A549 (cell line): ENCODE measurements around the gene STIM2. TPM values are rescaled to one million over a fixed set of nuclear protein-coding genes. Genes with fewer than 3 reads are reported as not detected.

Experiments
- ATAC-seq, 2 experiments: fragments of 200-7000 bp in 1 of 2; fragments of >200 bp in 1 of 2; cut with Nextera tagmentation in 1 of 2; cut with Tn5 transposase in 1 of 2; 3 replicates each; pipeline versions ENCODE4 v1.8.0 to v1.9.1; 2018 to 2020; ENCODE audit warnings: mild to moderate bottlenecking in 1 of 2, moderate library complexity in 1 of 2
- CTCF ChIA-PET: fragments of 300-600 bp; sonication (Branson Sonifier 250); formaldehyde crosslinking; extraction: SDS; loops from one replicate; lab custom pipeline; 2021; ENCODE audit warnings: antibody characterized with exemption, inconsistent platforms; lab: Yijun Ruan, JAX
- POLR2A ChIA-PET: fragments of 350-600 bp; formaldehyde crosslinking; extraction: SDS; loops from one replicate; lab custom pipeline; 2021; ENCODE audit warnings: antibody characterized with exemption, inconsistent platforms; lab: Yijun Ruan, JAX
- DNase-seq, 2 experiments: peaks; one replicate each; pipeline versions ENCODE4 v3.0.0 to v3.0.0-alpha.2; 2011 to 2016; ENCODE audit warnings: low read depth in 1 of 2, low spot score in 1 of 2
- FAIRE-seq: peaks from 2 replicates; lab custom pipeline; 2011; peaks lifted over from hg19 to GRCh38; lab: Jason Lieb, UNC
- H3K27ac ChIP-seq, 2 experiments: fragments of >200 bp; sonication (Bioruptor Twin); formaldehyde crosslinking; 3 replicates each; pipeline ENCODE4 v1.5.1; 2016 to 2017
- H3K4me1 ChIP-seq: fragments of >200 bp; sonication (Bioruptor Twin); formaldehyde crosslinking; 3 replicates; pipeline ENCODE4 v1.6.1; 2016
- H3K4me2 ChIP-seq: fragments of >200 bp; sonication (Bioruptor Twin); formaldehyde crosslinking; 3 replicates; pipeline ENCODE4 v1.6.1; 2016
- H3K4me3 ChIP-seq: fragments of >200 bp; sonication (Bioruptor Twin); formaldehyde crosslinking; 3 replicates; pipeline ENCODE4 v1.5.1; 2016
- H3K9me3 ChIP-seq: fragments of >200 bp; sonication (Bioruptor Twin); formaldehyde crosslinking; 3 replicates; pipeline ENCODE4 v1.6.1; 2016
- CBX2 ChIP-seq: fragments of 200-600 bp; sonication (generic); IDR thresholded peaks from 2 replicates; pipeline ENCODE4 v1.6.1; 2016; ENCODE audit warnings: low read depth, mild to moderate bottlenecking, borderline replicate concordance
- CBX8 ChIP-seq: fragments of 200-600 bp; sonication (generic); IDR thresholded peaks from 2 replicates; pipeline ENCODE4 v1.6.1; 2016
- CEBPB ChIP-seq, 2 experiments: fragments of >200 bp in 1 of 2; sonication (Bioruptor Twin) in 1 of 2; formaldehyde crosslinking in 1 of 2; IDR thresholded peaks; 2 replicates each; pipeline ENCODE4 v1.6.1; 2012 to 2016
- CHD2 ChIP-seq: fragments of 150-350 bp; IDR thresholded peaks from 2 replicates; pipeline ENCODE4 v1.6.1; 2014; ENCODE audit warnings: low read length; ENCODE audit not compliant: partially characterized antibody
- EHMT2 ChIP-seq: fragments of 200-600 bp; sonication (generic); IDR thresholded peaks from 2 replicates; pipeline ENCODE4 v1.6.1; 2016; ENCODE audit warnings: antibody characterized with exemption, low read depth, mild to moderate bottlenecking, moderate library complexity
- EP300 ChIP-seq, 2 experiments: fragments of >200 bp; sonication (Bioruptor Twin); formaldehyde crosslinking; IDR thresholded peaks; 2 replicates in 1 of 2; 3 replicates in 1 of 2; pipeline ENCODE4 v1.6.1; 2016 to 2017
- HOXA7 ChIP-seq: fragments of 250-450 bp; sonication (Bioruptor Pico); IDR thresholded peaks from 2 replicates; pipeline ENCODE4 v1.5.0; 2020; ENCODE audit warnings: mild to moderate bottlenecking, moderate library complexity
- HOXB13 ChIP-seq: fragments of 250-450 bp; sonication (Bioruptor Pico); IDR thresholded peaks from 2 replicates; pipeline ENCODE4 v1.5.0; 2020; ENCODE audit warnings: low read depth, mild to moderate bottlenecking, moderate library complexity
- JUN ChIP-seq, 2 experiments: fragments of >200 bp; sonication (Bioruptor Twin); formaldehyde crosslinking; IDR thresholded peaks; 2 replicates in 1 of 2; 3 replicates in 1 of 2; pipeline ENCODE4 v1.6.1; 2016 to 2017
- JUNB ChIP-seq: fragments of >200 bp; sonication (Bioruptor Twin); formaldehyde crosslinking; IDR thresholded peaks from 2 replicates; pipeline ENCODE4 v1.6.1; 2016
- KDM1A ChIP-seq: fragments of 200-600 bp; sonication (generic); IDR thresholded peaks from 2 replicates; pipeline ENCODE4 v1.6.1; 2016; ENCODE audit warnings: low read depth, mild to moderate bottlenecking
- NR3C1 ChIP-seq: fragments of >200 bp; sonication (Bioruptor Twin); formaldehyde crosslinking; IDR thresholded peaks from 3 replicates; pipeline ENCODE4 v1.6.1; 2017
- POLR2A ChIP-seq: IDR thresholded peaks from 2 replicates; pipeline ENCODE4 v1.6.1; 2012; ENCODE audit warnings: mild to moderate bottlenecking, low read length
- RARB ChIP-seq: fragments of 250-450 bp; sonication (Bioruptor Pico); IDR thresholded peaks from 2 replicates; pipeline ENCODE4 v1.8.0; 2021; ENCODE audit warnings: mild to moderate bottlenecking, moderate library complexity
- RFX5 ChIP-seq: fragments of 450-650 bp; IDR thresholded peaks from 2 replicates; pipeline ENCODE4 v1.7.1; 2014; ENCODE audit warnings: antibody characterized with exemption, mild to moderate bottlenecking, moderate library complexity
- SMC3 ChIP-seq: fragments of >200 bp; sonication (Bioruptor Twin); formaldehyde crosslinking; IDR thresholded peaks from 3 replicates; pipeline ENCODE4 v1.6.1; 2018; ENCODE audit warnings: inconsistent platforms
- ZC3H11A ChIP-seq: fragments of 450-650 bp; IDR thresholded peaks from 2 replicates; pipeline ENCODE4 v1.6.1; 2014; ENCODE audit warnings: antibody characterized with exemption, mild to moderate bottlenecking
- ZFP36 ChIP-seq: fragments of 450-650 bp; IDR thresholded peaks from 2 replicates; pipeline ENCODE4 v1.6.1; 2014; ENCODE audit warnings: borderline replicate concordance; ENCODE audit not compliant: partially characterized antibody
- ZNF302 ChIP-seq: fragments of 250-450 bp; sonication (Bioruptor Pico); IDR thresholded peaks from 2 replicates; pipeline ENCODE4 v1.9.0; 2021; ENCODE audit warnings: inconsistent platforms, mild to moderate bottlenecking, moderate library complexity
- whole genome bisulfite sequencing: methylation state at CpG from one replicate; pipeline ENCODE4 v1.1.6; 2017; ENCODE audit errors: missing lambda C conversion rate; 5-methylcytosine and 5-hydroxymethylcytosine counted together
- polyA plus RNA-seq, 4 experiments: library from polyadenylated mRNA; depleted of rRNA in 3 of 4; stranded (reverse); fragments of >200 nt; fragmentation: RNase III in 1 of 4; extraction: RNeasy Plus Mini Kit Qiagen cat#74134 plus additional on column Dnase treatment in 1 of 4; gene quantifications; 2 replicates in 3 of 4; 3 replicates in 1 of 4; pipeline ENCODE4 v1.2.3, GENCODE V29; 2011 to 2017
- TF ChIP-seq, protein P1 (sequence below): fragments of 250-450 bp; sonication (Bioruptor Pico); IDR thresholded peaks from 2 replicates; pipeline ENCODE4 v1.5.0; 2020; ENCODE audit warnings: low read depth, mild to moderate bottlenecking, moderate library complexity
- TF ChIP-seq, protein P2 (sequence below): fragments of 250-450 bp; sonication (Bioruptor Pico); IDR thresholded peaks from 2 replicates; pipeline ENCODE4 v1.5.0; 2021; ENCODE audit warnings: mild to moderate bottlenecking, moderate library complexity, borderline replicate concordance
- TF ChIP-seq, protein P3 (sequence below): fragments of 200-600 bp; sonication (generic); IDR thresholded peaks from 2 replicates; pipeline ENCODE4 v1.6.1; 2016; ENCODE audit warnings: antibody characterized with exemption, mild to moderate bottlenecking, moderate library complexity

The STIM2 gene
- polyA plus RNA-seq, 2 of the 4 experiments (the other 2 are of a cell fraction), result 13.6 to 20.6 TPM

DNA sequence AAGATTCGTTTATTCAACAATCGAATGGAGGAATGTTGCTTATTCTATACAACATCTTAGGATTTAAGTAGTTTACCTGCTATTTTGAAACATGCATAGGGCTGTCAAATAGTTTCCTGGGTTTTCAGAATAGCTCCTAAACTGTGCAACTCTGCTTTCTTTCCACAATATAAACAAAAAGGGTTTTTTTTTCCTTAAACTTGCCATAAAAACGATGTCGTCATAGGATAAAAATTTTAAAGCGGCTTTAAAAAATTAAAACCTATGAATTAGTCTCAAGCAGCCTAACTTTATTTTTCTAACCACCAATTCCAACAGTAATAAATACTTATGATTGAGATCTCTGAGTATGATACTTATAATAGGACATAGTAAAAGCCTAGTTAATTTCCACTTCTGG, 21.6 kb upstream of the STIM2 start:
- ATAC-seq, result no peak
- Histone ChIP-seq H3K4me2 (no peak overlapping the region), H3K4me1 (no peaks in the 10 kb centered on the region), H3K27ac (no peak overlapping the region), H3K9me3 (no peaks in the 10 kb centered on the region), H3K4me3 (no peak overlapping the region)
- ChIA-PET CTCF (no interaction called here), POLR2A (no interaction called here)
- FAIRE-seq, result no peak
- no peak for DNase-seq
- TF ChIP-seq CEBPB (IDR thresholded peaks at IDR 0.05), result no peak
- TF ChIP-seq ZC3H11A, result no peak
- no peak for TF ChIP-seq CHD2
- TF ChIP-seq JUNB, result no peak
- WGBS, result 84% methylated on average over 5 of the region's 5 CpGs

DNA sequence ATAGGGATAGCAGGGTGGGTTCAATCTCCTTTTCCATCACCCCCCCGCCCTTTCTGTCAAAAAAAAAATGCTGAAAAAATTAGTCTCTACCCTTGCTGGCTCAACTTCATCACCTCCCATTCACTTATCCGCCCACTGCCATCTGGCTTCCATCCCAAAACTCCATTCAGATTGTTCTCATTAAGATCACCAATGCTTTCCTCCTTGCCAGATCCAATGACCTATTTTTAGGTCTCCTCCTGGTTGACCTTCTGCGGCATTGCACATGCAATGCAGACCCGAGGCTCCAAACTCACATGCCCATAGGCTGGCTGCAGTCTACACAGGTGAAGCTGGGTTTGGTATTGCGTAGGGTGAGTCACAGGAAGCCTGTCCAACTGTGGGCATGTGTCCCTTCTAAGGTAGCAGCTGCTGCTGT, 21.1 kb upstream of the STIM2 start:
- no peak overlapping the region for H3K27ac ChIP-seq
- no peak for ATAC-seq
- no peak for DNase-seq
- TF ChIP-seq RARB (no peak), KDM1A (no peak), ZNF302 (CRISPR knock-in tag) (no peak), ZC3H11A (no peak), RFX5 (no peak), HOXB13 (CRISPR knock-in tag) (no peak), CBX8 (no peak), EHMT2 (no peak), ZFP36 (no peak), NR3C1 (no peak), JUN (IDR thresholded peaks at IDR 0.05) (no peak), CBX2 (no peak), EP300 (IDR thresholded peaks at IDR 0.05) (no peak), HOXA7 (CRISPR knock-in tag) (no peak), SMC3 (no peak), POLR2A (no peak)
- TF ChIP-seq, protein P1, sequence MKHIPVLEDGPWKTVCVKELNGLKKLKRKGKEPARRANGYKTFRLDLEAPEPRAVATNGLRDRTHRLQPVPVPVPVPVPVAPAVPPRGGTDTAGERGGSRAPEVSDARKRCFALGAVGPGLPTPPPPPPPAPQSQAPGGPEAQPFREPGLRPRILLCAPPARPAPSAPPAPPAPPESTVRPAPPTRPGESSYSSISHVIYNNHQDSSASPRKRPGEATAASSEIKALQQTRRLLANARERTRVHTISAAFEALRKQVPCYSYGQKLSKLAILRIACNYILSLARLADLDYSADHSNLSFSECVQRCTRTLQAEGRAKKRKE, result no peak
- TF ChIP-seq, protein P2, sequence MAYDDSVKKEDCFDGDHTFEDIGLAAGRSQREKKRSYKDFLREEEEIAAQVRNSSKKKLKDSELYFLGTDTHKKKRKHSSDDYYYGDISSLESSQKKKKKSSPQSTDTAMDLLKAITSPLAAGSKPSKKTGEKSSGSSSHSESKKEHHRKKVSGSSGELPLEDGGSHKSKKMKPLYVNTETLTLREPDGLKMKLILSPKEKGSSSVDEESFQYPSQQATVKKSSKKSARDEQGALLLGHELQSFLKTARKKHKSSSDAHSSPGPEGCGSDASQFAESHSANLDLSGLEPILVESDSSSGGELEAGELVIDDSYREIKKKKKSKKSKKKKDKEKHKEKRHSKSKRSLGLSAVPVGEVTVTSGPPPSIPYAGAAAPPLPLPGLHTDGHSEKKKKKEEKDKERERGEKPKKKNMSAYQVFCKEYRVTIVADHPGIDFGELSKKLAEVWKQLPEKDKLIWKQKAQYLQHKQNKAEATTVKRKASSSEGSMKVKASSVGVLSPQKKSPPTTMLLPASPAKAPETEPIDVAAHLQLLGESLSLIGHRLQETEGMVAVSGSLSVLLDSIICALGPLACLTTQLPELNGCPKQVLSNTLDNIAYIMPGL (CRISPR knock-in tag), result no peak
- TF ChIP-seq, protein P3, sequence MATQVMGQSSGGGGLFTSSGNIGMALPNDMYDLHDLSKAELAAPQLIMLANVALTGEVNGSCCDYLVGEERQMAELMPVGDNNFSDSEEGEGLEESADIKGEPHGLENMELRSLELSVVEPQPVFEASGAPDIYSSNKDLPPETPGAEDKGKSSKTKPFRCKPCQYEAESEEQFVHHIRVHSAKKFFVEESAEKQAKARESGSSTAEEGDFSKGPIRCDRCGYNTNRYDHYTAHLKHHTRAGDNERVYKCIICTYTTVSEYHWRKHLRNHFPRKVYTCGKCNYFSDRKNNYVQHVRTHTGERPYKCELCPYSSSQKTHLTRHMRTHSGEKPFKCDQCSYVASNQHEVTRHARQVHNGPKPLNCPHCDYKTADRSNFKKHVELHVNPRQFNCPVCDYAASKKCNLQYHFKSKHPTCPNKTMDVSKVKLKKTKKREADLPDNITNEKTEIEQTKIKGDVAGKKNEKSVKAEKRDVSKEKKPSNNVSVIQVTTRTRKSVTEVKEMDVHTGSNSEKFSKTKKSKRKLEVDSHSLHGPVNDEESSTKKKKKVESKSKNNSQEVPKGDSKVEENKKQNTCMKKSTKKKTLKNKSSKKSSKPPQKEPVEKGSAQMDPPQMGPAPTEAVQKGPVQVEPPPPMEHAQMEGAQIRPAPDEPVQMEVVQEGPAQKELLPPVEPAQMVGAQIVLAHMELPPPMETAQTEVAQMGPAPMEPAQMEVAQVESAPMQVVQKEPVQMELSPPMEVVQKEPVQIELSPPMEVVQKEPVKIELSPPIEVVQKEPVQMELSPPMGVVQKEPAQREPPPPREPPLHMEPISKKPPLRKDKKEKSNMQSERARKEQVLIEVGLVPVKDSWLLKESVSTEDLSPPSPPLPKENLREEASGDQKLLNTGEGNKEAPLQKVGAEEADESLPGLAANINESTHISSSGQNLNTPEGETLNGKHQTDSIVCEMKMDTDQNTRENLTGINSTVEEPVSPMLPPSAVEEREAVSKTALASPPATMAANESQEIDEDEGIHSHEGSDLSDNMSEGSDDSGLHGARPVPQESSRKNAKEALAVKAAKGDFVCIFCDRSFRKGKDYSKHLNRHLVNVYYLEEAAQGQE, result no peak
- POLR2A ChIA-PET, result no interaction called here
- CTCF ChIA-PET, result no interaction called here
- 58% methylated on average over 5 of the region's 5 CpGs for WGBS
- no peaks in the 10 kb centered on the region for H3K4me1 ChIP-seq
- no peaks in the 10 kb centered on the region for H3K9me3 ChIP-seq
- no peak overlapping the region for H3K4me3 ChIP-seq
- no peak overlapping the region for H3K4me2 ChIP-seq
- no peak for FAIRE-seq
